GM19372 (cell line): Measurements from ENCODE around the gene PDE8A.
"Not testable (repeated sequence)": the region's sequence is repeated elsewhere in the genome, so short reads cannot be mapped to it uniquely, and the experiment has no call there.

ENCODE experiments used
- ATAC-seq: cut with Tn5 transposase; IDR thresholded peaks from one replicate; pipeline ENCODE4 v1.9.1; 2021; ENCODE audit warnings: mild to moderate bottlenecking, low read depth, moderate library complexity; ENCODE audit not compliant: unreplicated experiment

PDE8A gene

DNA sequence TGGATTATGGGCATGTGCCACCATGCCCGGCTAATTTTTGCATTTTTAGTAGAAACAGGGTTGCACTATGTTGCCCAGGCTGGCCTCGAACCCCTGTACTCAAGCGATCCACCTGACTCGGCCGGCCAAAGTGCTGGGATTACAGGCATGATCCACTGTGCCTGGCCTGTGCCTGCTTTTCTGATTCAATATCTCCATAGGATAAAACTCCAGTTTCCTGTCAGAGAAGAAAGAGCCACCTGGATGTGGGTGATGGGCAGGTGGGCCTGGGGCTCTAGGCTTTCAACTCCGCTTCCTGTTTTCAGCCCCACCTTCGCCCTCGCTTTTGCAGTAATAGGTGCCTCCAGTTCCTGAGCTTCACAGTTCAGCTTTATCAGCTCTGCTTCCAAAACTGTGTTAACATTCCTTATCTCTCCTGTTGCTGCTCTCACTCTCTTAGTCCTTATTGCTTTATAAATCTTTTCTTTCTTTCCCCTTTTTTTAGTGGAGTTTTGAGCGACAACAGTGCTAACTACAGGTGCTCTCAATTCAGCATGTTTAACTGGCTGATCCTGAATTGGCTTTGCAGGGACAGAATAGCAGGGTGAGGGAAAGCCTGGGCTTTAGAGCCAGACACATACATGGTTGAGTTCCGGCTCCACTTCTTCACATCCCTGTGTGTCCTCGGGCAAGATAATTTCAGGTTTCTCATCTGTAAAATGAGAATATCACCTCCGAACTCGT is 21.1 kb upstream of the PDE8A start:
- ATAC-seq, result no peak

DNA sequence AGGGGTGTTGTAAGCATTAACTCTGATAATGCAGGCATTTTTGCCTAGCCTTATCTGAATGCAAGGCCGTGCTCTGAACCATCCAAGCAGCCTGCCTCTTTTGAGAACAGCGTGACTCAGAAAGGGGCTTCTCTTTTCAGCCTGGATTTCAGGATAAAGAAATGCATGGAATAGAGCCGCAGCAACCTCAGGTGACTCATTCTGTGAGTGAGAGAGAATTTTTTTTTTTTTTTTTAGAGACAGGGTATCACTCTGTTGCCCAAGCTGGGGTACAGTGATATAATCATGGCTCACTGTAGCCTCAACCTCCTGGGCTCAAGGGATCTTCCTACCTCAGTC is 20.6 kb upstream of the PDE8A start:
- ATAC-seq, result no peak

DNA sequence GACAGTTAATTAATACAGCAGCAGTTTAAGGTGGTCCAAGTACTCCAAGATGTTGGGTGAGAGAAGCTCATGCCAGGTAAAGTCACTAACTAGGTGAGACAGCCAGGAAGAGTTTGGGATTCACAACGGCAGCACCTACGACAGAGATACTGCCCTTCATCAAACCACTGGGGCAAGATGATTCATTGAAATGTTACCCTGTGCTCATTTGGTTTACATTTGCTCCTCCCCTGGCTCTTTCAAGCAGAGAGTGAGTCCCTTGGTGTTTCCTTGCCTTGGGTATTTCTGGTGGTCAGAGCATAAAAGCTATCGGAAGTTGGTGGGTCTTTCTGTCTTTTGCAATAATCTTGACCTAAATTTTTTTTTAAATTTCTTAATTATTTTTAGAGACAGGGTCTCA is 19.9 kb upstream of the PDE8A start:
- no peak for ATAC-seq

DNA sequence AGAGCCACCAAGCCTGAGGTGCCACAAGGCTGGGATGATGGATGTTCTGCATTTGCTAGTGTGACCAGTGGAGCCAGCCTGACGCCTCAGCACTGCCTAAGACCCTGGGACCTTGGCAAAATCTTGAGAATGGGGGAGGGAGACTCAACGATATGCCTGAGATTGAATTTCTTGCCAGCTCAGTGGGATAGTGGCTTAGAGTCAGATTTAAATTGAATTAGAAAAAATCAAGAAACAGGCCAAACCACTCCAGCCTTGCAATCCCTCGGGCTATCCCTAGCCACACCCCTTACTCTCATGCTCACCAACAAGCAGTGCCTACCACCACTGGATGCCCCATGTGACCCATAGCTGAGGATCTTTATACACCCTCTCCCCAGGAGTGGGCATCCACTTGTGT is 18.7 kb upstream of the PDE8A start:
- ATAC-seq, result no peak

DNA sequence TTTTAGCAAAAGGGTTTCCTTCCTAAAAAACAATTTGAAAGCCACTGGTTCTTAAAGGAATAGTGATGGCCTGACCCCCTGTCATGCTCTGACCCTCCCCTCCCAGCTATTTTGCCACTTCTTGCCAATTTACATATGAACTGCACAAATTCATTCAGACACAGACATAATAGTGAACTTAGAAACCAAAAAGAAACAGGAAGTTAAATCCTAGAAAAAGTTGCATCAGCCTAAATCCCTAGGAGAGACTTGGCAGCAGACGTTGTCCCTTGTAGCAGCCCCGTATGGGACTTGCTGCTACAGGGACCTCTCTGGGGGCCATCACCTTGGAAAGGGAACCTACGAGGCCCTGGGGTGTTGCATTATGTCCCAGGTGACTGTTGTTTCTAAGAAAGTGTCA is 14.3 kb upstream of the PDE8A start:
- no peak for ATAC-seq

DNA sequence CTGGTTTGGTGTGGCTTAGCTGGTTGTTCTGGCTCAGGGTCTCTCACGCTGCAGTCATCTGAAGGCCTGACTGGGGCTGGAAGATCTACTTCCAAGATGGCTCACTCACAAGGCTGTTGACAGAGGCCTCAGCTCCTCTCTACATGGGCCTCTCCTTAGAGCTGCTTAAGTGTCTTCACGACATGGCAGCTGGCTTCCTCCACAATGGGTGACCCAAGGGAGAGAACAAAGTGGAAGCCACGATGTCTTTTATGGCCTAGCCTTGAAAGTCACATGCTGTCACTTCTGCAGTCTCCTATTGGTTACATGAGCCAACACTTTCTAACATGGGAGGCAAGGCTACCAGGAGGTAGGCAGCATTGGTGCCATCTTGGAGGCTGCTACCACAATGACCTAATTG is 13.4 kb upstream of the PDE8A start:
- no peak for ATAC-seq

DNA sequence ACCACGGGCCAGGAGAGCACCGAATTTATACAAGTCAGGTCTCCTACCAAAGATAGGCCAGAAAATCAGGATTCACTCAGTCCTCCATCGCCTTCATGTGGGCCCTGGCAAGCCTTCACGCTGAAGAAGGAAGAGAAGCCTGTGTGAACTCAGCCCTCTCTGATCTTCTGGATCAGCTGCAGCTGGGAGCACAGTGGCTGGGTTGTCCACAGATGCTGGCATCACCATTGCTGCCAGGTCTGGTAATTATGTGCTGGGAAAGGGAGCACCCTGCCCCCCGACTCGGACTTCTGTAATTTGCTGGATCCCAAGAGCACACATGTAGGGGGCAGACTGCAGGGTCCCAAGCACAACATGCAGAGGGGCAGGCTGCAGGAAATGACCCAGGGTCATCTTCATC is 12.4 kb upstream of the PDE8A start:
- no peak for ATAC-seq

DNA sequence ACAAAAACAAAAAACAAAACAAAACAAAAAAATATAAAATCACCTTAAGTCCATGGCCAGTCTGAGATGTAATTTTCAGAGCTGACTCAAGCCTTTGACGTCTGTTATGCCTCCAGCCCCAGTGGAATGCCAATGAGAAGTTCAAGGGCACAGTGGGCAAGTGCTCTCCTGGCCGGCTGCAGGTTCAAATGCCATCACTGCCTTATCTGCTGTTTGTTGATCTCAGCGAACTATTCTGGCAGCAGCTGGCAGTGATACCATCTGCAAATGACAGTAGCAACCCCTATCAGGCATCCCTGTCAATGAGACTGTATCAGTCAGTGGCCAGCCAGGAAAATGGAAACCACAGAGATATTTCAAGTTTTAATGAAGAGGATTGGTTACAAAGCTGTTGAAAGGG is 10.8 kb upstream of the PDE8A start:
- ATAC-seq, result no peak

DNA sequence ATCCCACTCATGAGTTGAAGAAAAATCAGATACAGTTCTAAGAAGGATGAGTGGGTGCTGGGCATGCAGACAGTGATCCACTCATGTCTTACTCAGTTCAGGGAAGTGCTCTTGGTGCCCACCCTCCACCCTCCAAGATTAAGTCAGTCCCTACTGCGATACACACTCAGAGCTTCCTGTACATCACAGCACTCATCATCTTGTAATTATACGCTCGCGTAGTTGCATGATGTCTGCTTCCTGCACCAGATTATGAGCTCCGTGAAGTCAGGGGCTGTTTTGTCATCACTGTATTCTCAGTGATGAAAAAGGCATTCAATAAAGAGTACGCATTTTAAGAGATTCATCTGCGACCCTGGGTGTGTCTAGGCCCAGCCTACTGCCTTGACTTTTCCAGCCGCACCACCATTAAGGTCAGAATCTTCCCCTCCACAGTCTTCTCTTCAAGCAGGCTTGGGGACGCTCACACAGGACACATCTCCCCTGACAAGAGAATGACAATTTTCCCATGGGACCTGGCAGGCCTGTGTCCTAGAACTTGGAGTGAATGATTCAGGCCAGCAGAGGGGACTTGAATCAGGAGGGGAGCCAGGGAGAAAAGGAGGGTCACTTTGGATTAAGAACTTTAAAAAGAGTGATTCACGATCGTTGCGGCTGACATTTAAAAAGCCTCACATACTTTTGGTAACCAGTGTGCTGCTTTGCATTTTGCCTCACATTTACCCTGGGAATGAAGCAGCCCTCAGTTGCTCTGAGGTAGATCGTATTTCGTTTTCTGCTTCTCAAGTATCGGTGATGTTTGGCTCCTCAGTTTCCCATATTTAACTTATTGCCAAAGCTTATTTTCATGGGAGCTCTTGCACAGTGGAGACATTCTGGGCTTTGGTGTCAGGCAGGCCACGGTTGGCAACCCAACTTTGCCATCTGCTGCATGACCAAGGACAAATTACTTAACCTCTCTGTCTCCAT is 7.9 kb upstream of the PDE8A start:
- ATAC-seq, result no peak

DNA sequence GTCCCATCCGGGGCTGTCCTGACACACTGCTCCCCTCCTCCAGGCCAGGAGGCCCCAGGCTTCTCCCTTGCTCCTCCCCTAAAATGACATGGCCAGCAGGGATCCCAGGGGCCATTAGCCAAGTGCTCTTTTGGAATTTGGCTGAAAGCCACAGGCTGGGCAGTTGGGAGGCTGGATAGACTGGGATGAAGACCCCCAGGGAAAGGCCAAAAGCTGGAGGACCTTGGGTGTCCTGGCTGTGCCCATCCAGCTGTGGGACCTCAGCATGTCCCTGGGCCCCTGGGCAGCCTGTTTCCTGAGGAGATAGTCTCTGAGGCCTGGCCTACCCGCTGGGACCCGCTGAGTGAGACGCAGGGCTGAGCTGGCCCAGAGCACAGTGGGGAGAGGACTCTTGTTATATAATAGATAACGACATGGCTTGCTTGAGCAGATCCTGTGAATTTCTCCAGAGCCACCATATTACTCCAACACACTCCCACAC is 5.7 kb upstream of the PDE8A start:
- ATAC-seq, result no peak

DNA sequence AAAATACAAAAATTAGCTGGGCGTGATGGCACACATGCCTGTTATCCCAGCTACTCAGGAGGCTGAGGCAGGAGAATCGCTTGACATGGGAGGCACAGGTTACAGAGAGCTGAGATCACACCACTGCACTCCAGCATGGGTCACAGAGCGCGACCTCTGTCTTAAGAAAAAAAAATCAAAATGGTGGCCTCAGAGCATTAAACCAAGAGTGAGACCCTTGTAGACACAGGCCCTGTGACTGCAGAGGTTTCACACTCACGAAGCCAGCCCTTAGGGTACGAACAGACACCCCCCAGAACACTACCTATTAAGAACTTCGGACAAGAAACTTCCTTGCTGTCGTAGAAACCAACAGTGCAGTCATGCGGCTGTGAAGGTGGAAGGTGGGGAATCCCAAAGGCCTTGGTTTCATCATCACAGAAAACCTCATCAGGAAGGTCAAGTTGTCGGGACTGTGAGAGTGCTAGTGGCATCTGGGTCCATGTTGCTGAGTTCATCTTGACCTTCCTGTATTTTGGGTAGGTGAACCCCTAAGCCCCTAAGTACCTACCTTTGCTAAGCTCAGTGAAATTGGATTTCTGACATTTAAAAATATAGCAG is 4.8 kb upstream of the PDE8A start:
- ATAC-seq, result no peak

DNA sequence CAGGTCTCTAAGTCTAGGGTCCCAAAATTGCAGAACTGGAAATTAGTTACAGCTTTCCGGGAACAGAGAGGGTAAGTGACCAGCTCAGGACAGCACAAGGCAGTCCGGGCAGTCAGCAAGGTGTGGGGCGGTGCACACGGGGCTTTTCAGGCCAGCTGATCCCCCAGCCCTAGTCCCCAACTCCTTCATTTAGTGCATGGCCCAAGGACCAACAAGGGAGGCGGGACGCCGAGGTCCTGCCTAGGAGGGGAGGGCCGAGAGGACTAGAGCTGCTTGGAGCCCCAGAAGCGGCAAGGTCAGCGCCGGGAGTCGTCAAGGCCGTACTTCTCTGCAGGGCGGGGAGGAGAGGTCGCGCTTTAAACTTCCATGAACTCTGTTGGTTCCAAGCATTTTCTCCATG is 2.0 kb upstream of the PDE8A start:
- ATAC-seq, result no peak

DNA sequence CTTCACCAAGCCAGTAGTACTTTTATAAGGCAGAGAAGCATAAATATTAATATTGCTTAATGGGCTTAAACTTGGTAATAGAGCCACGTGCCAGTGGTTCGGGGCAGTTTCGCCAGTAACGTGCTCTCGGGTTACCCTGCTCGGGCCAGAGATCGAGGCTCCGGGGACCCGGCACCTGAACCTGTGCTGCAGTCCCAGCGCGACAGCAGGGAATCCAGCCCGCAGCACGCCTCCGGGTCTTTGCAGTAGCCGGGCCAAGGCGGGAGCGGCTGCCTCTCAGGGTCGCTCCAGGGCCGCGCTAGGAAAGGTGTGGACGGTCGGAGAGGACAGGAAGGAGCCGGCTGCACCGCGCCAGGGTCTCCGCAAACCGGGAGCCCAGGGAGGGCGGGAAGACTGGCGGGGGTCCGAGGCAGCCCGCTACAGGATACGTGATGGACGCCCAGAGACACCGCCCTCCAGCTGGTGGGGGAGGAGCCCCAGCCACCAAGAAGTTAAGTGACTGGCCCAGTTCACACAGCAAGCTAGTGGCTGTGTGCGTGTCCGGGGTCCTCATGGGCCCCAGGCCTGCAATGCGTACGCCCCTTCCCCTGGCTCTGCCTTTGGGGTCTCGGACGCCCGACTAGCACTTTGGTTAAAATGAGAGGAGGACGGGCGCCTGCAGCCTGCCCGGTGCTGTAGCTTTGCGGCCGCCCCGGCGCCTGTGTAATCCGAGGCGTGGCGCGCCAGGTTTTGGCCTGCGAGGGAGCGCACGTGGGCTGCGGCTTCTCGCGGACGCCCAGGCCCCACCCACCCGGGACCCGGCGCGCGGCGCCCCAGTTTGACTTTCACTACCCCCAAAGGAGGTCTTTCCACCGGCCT is 1.2 kb upstream of the PDE8A start:
- ATAC-seq, result peak; percentile 48

DNA sequence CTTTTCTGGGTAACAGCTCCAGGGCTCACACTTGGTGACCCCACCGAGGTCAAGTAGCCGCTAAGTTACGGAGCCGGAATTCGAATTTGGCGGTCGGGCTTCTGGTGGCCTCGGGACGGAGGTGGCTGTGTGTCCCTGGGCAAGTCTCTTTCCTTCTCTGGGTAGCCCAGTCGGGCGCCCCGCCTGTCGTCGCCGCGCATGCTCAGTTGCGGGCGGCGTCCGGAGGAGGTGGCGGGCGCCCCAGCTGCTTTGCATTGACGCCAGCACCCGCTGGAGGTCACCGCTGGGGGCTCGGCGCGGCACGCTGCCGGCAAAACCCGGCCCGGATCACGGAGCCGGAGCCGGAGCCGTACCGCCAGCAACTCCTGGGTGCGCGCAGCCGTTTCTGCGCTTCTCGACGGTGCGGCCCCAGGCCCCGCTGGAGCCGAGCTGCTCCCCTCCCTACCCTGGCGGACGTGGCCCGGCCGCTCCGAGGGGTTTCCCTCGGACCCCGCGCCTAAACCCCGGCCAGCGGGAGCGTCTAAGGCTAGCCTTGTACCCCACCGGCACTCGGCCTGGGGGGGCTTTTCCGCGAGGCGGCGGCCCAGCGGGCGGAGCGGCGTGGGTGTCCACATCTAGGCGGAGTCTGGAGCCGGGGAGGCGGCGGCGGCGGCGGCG is 474 bp upstream of the PDE8A start:
- ATAC-seq, result peak; percentile 65

DNA sequence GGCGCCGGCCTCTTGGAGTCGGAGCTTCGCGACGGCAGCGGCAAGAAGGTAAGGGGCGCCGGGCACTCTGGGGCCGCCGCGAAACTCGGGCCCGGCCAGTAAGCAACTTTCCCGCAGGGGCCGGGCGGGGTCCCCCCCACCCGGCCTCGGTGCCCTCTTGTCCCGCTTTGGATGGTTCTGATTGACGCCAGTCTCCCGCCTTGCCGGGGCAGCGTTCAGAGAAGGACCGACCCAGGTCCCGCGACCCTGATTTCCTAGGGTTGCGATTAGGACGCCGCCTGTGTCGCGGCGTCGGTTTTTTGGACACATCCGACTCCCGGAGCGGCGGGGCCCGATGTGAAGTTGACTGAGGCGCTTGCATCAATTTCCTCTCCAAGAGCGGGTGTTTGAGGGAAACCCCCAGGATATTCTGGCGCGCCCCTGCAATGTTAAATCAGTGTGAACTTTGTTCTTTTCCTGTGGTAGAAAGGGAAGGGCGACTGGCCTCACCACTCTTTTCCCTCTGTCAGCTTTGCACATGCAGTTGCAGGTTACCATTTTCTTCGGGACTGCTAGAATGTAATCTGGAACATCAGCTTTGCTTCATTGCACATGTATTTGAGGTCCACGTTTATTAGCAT is 755 bp downstream of the PDE8A start:
- ATAC-seq, result no peak

DNA sequence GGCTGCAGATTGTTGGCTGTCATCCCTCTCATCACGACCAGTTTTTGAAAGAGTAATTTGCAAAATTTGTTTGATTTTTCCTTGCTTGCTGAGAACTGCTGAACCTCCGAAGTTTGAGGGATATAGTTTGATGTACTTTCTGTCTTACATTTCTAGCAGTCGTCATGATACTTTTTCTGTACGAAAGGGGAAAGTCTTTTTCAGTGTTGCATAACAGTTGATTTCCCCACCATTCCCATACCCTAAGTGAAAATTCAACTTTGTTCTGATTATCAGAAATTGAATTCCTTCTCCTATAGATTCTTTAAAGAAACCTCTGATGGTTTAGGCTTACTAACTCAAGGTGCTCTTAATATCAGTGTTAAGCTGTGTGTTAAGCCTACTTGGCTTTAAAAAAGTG is 1.6 kb downstream of the PDE8A start:
- no peak for ATAC-seq

DNA sequence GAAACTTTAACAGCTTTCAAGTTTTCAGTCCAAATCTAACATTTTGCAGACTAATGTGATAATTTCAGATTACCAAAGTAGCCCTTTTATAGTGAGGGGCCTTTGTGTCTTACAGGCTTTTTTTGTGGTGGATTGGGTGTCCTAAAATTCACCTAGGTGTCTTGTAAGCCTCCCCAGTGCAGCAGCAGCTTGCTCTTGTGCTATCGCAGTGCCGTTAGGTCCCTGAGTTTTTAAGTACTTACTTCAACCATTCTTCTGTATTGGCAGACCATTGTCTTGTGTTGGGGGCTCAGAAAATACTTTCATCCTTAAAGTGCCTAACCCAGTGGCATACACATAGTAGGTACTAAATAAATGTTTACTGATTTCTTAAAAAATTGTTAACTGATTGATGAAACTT is 2.1 kb downstream of the PDE8A start:
- ATAC-seq, result no peak

DNA sequence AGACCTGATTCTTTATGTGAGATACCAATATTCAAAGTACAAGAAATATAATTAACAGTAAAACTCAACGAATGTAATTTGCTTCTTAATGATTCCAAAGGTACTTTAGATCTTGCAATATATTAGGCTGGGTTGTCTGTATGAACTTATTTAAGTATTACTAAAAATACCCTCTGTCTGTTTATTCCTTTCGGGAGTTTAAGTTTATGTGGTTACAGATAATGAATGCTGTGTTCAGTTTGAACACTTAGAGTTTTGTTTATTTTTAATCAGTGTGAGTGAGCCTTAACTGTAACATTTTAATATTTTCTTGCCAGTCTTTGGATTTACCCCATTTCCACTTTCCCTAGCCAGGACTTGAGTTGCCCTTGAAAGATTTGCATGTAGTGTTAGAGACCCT is 3.5 kb downstream of the PDE8A start:
- ATAC-seq, result no peak

DNA sequence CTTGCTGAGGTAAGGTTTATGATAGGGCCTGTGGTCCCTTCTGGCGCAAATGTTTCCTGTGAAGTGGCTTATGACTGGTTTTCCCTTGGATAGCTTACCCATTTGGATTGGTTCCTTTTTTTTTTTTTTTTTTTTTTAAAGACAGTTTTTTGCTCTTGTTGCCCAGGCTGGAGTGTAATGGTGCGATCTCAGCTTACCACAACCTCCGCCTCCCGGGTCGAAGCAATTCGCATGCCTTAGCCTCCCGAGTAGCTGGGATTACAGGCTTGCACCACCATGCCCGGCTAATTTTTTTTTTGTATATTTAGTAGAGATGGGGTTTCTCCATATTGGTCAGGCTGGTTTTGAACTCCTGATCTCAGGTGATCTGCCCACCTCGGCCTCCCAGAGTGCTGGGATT is 5.7 kb downstream of the PDE8A start:
- ATAC-seq, result not testable (repeated sequence)
